ENCODE data around the gene ZNF512.

GRCh38 chr2:27573452-27573851 lies 9.4 kb upstream of the ZNF512 start:
- TF ChIP-seq POLR2A (IDR thresholded peaks at IDR 0.05; ENCODE audit: low read length) = no peak
- TF ChIP-seq GATA1 (IDR thresholded peaks at IDR 0.05; ENCODE audit: low read depth, low read length) = no peak

Data from erythroblast (primary cell).